MM.1S (cell line): ENCODE results near the gene ANGEL2.

Source experiments
- DNase-seq: peaks from one replicate; pipeline ENCODE4 v3.0.0-alpha.2; 2015
- H2AFZ ChIP-seq: fragments of 300-600 bp; sonication (generic); 2 replicates; pipeline ENCODE4 v1.6.0; 2016; ENCODE audit warnings: antibody characterized with exemption, low read length
- H3F3A ChIP-seq: fragments of 300-600 bp; sonication (generic); 2 replicates; pipeline ENCODE4 v1.6.1; 2016; ENCODE audit warnings: mild to moderate bottlenecking, antibody characterized with exemption, low read length, moderate library complexity, mixed read lengths; ENCODE audit not compliant: insufficient read depth
- H3K27ac ChIP-seq: fragments of 300-600 bp; sonication (generic); 2 replicates; pipeline ENCODE4 v1.5.1; 2016; ENCODE audit warnings: mild to moderate bottlenecking, low read length
- H3K27me3 ChIP-seq: fragments of 300-600 bp; sonication (generic); replicated peaks from 2 replicates; pipeline ENCODE4 v1.6.0; 2016; ENCODE audit warnings: low read length; ENCODE audit not compliant: insufficient read depth
- H3K36me3 ChIP-seq: fragments of 300-600 bp; sonication (generic); replicated peaks from 2 replicates; pipeline ENCODE4 v1.6.1; 2016; ENCODE audit warnings: mild to moderate bottlenecking, low read length, mixed read lengths; ENCODE audit not compliant: insufficient read depth
- H3K4me1 ChIP-seq: fragments of 300-600 bp; sonication (generic); 2 replicates; pipeline ENCODE4 v1.6.1; 2016; ENCODE audit warnings: low read length, mixed read lengths
- H3K4me2 ChIP-seq: fragments of 300-600 bp; sonication (generic); 2 replicates; pipeline ENCODE4 v1.6.0; 2016; ENCODE audit warnings: low read depth, low read length
- H3K4me3 ChIP-seq: fragments of 300-600 bp; sonication (generic); 2 replicates; pipeline ENCODE4 v1.5.1; 2016; ENCODE audit warnings: low read length, mixed read lengths
- H3K79me2 ChIP-seq: fragments of 300-600 bp; sonication (generic); 2 replicates; pipeline ENCODE4 v1.6.1; 2016; ENCODE audit warnings: mixed run types, low read length, mixed read lengths
- H3K9ac ChIP-seq: fragments of 300-600 bp; sonication (generic); 2 replicates; pipeline ENCODE4 v1.6.1; 2016; ENCODE audit warnings: low read length, mixed read lengths
- H3K9me2 ChIP-seq: fragments of 300-600 bp; sonication (generic); replicated peaks from 2 replicates; pipeline ENCODE4 v1.6.1; 2016; ENCODE audit warnings: mild to moderate bottlenecking, low read length, mixed read lengths; ENCODE audit not compliant: insufficient read depth
- H3K9me3 ChIP-seq: fragments of 300-600 bp; sonication (generic); replicated peaks from 2 replicates; pipeline ENCODE4 v1.6.1; 2016; ENCODE audit warnings: mild to moderate bottlenecking, low read length, mixed read lengths; ENCODE audit not compliant: insufficient read depth
- H4K20me1 ChIP-seq: fragments of 300-600 bp; sonication (generic); 2 replicates; pipeline ENCODE4 v1.6.1; 2016; ENCODE audit warnings: mild to moderate bottlenecking, low read length, moderate library complexity, mixed read lengths; ENCODE audit not compliant: insufficient read depth
- EZH2 ChIP-seq: fragments of 300-600 bp; sonication (generic); optimal IDR thresholded peaks from 2 replicates; pipeline ENCODE3; 2017; ENCODE audit warnings: low read depth, mild to moderate bottlenecking, antibody characterized with exemption, low read length, mixed read lengths
- EZH2phosphoT487 ChIP-seq: fragments of 300-600 bp; sonication (generic); IDR thresholded peaks from 2 replicates; pipeline ENCODE4 v1.6.1; 2018; ENCODE audit warnings: antibody characterized with exemption, low read length
- TF ChIP-seq, protein P1 (sequence below): fragments of 300-600 bp; sonication (generic); IDR thresholded peaks from 2 replicates; pipeline ENCODE4 v1.5.1; 2016; ENCODE audit warnings: antibody characterized with exemption, low read length, mixed read lengths

Gene ANGEL2

DNA sequence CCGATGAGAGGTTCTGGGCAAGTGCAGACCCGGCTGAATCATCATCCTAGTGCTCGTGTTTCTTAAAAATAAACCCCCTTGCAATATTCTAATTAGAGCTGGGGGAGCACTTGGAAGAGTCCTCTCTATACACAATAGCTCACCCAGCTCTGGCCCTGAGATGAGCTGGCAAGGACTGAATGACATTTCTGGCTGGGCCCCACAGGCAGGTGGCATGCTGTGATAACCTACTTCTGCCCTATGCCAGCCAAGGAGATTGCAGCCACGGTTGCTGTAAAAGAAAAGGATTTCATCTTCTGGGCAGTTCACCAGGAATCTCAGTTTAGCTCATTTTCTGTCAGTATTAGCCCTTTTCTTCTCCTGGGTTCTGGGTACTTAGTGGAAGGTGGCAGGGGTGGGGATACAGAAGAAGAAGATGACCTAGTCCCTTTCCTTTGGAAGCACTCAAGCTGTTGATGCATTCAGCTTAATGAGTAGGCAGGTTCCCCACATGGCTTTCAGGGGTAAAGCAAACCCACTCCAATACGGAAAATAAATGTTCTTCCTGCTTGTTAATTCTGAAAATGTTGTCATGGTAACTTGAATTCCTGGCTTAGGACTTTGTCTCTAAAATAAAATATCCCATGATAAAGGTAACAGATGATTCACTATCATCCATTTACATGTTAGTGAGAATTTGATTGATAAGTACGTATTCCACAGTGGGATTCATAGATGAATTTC lies 33.1 kb downstream of the ANGEL2 start:
- no peak overlapping the region for H3K4me3 ChIP-seq
- H3K4me1 ChIP-seq, result no peaks in the 10 kb centered on the region
- H3K79me2 ChIP-seq, result no peaks in the 10 kb centered on the region
- no peaks in the 10 kb centered on the region for H3K9me3 ChIP-seq
- no peak for TF ChIP-seq EZH2phosphoT487
- no peak for TF ChIP-seq EZH2
- TF ChIP-seq, protein P1, sequence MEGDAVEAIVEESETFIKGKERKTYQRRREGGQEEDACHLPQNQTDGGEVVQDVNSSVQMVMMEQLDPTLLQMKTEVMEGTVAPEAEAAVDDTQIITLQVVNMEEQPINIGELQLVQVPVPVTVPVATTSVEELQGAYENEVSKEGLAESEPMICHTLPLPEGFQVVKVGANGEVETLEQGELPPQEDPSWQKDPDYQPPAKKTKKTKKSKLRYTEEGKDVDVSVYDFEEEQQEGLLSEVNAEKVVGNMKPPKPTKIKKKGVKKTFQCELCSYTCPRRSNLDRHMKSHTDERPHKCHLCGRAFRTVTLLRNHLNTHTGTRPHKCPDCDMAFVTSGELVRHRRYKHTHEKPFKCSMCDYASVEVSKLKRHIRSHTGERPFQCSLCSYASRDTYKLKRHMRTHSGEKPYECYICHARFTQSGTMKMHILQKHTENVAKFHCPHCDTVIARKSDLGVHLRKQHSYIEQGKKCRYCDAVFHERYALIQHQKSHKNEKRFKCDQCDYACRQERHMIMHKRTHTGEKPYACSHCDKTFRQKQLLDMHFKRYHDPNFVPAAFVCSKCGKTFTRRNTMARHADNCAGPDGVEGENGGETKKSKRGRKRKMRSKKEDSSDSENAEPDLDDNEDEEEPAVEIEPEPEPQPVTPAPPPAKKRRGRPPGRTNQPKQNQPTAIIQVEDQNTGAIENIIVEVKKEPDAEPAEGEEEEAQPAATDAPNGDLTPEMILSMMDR, result no peak
- no peak overlapping the region for H3K27ac ChIP-seq
- DNase-seq, result no peak
- H3K4me2 ChIP-seq, result no peak overlapping the region
- H3K9ac ChIP-seq, result no peak overlapping the region
- no peaks in the 10 kb centered on the region for H3K27me3 ChIP-seq
- H3F3A ChIP-seq, result no peaks in the 10 kb centered on the region
- no peaks in the 10 kb centered on the region for H4K20me1 ChIP-seq
- no peaks in the 10 kb centered on the region for H3K36me3 ChIP-seq
- H2AFZ ChIP-seq, result no peak overlapping the region
- no peaks in the 10 kb centered on the region for H3K9me2 ChIP-seq

DNA sequence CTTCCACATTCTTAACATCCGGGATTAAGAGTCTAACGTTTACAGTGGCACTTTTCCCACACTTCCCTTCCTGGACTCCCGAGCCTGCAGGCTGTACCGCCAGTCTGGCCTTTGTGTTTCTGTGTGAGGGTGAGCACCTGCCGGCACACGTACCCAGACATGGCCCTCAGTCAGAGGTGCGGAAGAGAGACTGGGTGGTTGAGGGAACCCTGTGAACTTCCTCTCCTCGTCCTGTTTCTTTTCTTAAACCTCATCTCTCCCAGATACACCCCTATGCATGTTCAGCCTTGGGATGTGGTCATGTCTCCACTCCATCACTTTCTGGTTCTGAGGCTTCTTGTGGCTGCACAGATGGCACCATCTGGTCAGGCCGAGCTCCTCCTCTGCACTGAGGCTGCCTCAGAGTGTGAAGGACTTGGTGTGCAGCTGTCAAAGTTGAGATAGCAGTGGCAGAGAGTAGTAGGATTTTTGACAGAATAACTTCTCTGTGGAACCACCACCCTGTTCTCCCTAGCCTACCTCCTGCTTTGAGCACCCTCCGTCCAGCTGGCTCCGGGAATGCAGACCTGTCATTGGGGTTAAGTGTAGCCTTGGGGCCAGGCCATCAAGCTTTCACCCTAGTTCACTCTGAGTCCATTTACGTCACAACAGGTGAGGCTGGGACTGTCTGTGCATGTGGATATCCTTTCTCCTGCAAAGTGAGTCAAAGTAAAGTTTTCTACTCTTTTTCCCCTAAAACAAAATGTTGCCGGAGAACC lies 33.9 kb downstream of the ANGEL2 start:
- DNase-seq, result no peak
- Histone ChIP-seq H4K20me1 (no peaks in the 10 kb centered on the region), H3K9me2 (no peaks in the 10 kb centered on the region), H3K4me2 (no peak overlapping the region), H3K27ac (no peak overlapping the region), H3F3A (no peaks in the 10 kb centered on the region), H3K4me1 (no peaks in the 10 kb centered on the region), H3K79me2 (no peaks in the 10 kb centered on the region), H3K4me3 (no peak overlapping the region), H2AFZ (no peak overlapping the region), H3K9ac (no peak overlapping the region), H3K36me3 (no peaks in the 10 kb centered on the region), H3K27me3 (no peaks in the 10 kb centered on the region), H3K9me3 (no peaks in the 10 kb centered on the region)
- TF ChIP-seq EZH2phosphoT487 (no peak), EZH2 (no peak)
- TF ChIP-seq, protein P1, result no peak

DNA sequence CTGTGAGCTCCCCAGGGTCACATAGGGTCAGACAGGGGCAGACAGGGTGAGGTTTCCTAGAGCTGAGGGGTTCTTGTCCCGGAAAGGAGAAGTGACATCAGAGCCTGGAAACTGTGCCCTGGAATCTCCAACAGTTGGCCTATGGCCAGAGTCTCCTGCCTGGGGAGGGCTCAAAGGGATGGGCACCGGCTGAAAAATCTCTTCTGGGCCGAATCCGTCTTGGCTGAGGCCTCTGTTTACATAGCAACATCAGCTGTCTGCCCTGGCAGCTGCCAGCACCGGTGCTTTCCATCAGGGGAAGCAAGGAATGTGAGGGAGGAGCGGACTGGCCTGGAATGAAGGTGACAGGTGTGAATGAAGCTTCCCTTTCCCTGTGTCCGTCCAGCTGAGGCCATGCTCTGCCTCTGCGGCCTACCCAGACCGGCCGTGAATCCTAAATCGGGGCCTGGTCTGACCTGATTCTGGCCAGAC lies 34.6 kb downstream of the ANGEL2 start:
- no peak overlapping the region for H3K4me3 ChIP-seq
- TF ChIP-seq EZH2phosphoT487, result no peak
- TF ChIP-seq, protein P1, result no peak
- H3F3A ChIP-seq, result no peaks in the 10 kb centered on the region
- no peaks in the 10 kb centered on the region for H3K27me3 ChIP-seq
- H4K20me1 ChIP-seq, result no peaks in the 10 kb centered on the region
- no peaks in the 10 kb centered on the region for H3K36me3 ChIP-seq
- no peak overlapping the region for H3K27ac ChIP-seq
- H3K9ac ChIP-seq, result no peak overlapping the region
- H3K4me1 ChIP-seq, result no peaks in the 10 kb centered on the region
- H3K79me2 ChIP-seq, result no peaks in the 10 kb centered on the region
- H3K9me3 ChIP-seq, result no peaks in the 10 kb centered on the region
- H3K9me2 ChIP-seq, result no peaks in the 10 kb centered on the region
- H3K4me2 ChIP-seq, result no peak overlapping the region
- H2AFZ ChIP-seq, result no peak overlapping the region
- no peak for DNase-seq
